K562 (cell line): ENCODE measurements around the gene EN1. TPM values are rescaled to one million over a fixed set of nuclear protein-coding genes. Genes with fewer than 3 reads are reported as not detected.

Source experiments
- ATAC-seq: fragments of 200-7000 bp; cut with Tn5 transposase; 3 replicates; pipeline ENCODE4 v1.9.1; 2020; ENCODE audit warnings: moderate library complexity
- BruUV-seq: library from RNA; stranded (reverse); fragments of 400-500 nt; replicated peaks from 2 replicates; lab custom pipeline; 2021; lab: Mats Ljungman, UMichigan
- CTCF ChIA-PET: fragments of 300-600 bp; formaldehyde crosslinking; extraction: SDS; loops from one replicate; lab custom pipeline; 2021; ENCODE audit warnings: low intra/inter-chr PET ratio; lab: Yijun Ruan, JAX
- POLR2A ChIA-PET: fragments of 300-600, 350-650 bp; sonication (Branson Sonifier 250); formaldehyde crosslinking; extraction: SDS; loops from one replicate; lab custom pipeline; 2021; ENCODE audit warnings: antibody characterized with exemption, inconsistent platforms; lab: Yijun Ruan, JAX
- DNase-seq, 4 experiments: peaks; one replicate each; pipeline versions ENCODE4 v3.0.0 to v3.0.0-alpha.2; 2011 to 2018; ENCODE audit warnings: low spot score in 3 of 4, mixed read lengths in 3 of 4; ENCODE audit errors: extremely low read depth in 1 of 4
- FAIRE-seq: peaks from 2 replicates; lab custom pipeline; 2011; peaks lifted over from hg19 to GRCh38; lab: Jason Lieb, UNC
- H2AFZ ChIP-seq: 2 replicates; pipeline ENCODE4 v1.6.0; 2011; ENCODE audit warnings: low read depth, low read length, control low read depth, inconsistent platforms
- H3K27ac ChIP-seq: fragments of 200-600 bp; 3 replicates; pipeline ENCODE4 v1.8.0; 2011; ENCODE audit warnings: low read depth, mild to moderate bottlenecking, control low read depth, inconsistent platforms, low read length, moderate library complexity, mixed read lengths; ENCODE audit errors: extremely low read depth
- H3K27me3 ChIP-seq, 2 experiments: fragments of 300-600 bp in 1 of 2; 2 replicates in 1 of 2; 3 replicates in 1 of 2; pipeline versions ENCODE4 v1.6.0 to v1.8.0; 2011; ENCODE audit warnings: inconsistent platforms in 2 of 2, low read length in 2 of 2, mild to moderate bottlenecking in 1 of 2, mixed read lengths in 1 of 2, moderate library complexity in 1 of 2; ENCODE audit not compliant: control insufficient read depth in 2 of 2, insufficient read depth in 2 of 2
- H3K36me3 ChIP-seq: fragments of 300-600 bp; 3 replicates; pipeline ENCODE4 v1.8.0; 2011; ENCODE audit warnings: mild to moderate bottlenecking, low read length, inconsistent platforms; ENCODE audit not compliant: control insufficient read depth, insufficient read depth
- H3K4me1 ChIP-seq, 2 experiments: fragments of 200-600 bp in 1 of 2; replicated peaks in 1 of 2; 2 replicates in 1 of 2; 3 replicates in 1 of 2; pipeline versions ENCODE4 v1.5.1 to v1.8.0; 2011; ENCODE audit warnings: inconsistent platforms in 2 of 2, low read length in 2 of 2, mild to moderate bottlenecking in 1 of 2, mixed read lengths in 1 of 2, moderate library complexity in 1 of 2; ENCODE audit not compliant: control insufficient read depth in 2 of 2, insufficient read depth in 2 of 2
- H3K4me2 ChIP-seq: 2 replicates; pipeline ENCODE4 v1.6.1; 2011; ENCODE audit warnings: low read length, control low read depth, inconsistent platforms, mixed read lengths; ENCODE audit not compliant: insufficient read depth
- H3K4me3 ChIP-seq: fragments of 200-600 bp; sonication (generic), shearing (Covaris generic); 2 replicates; pipeline ENCODE4 v1.5.1; 2016; ENCODE audit warnings: control low read depth, inconsistent platforms
- H3K79me2 ChIP-seq: fragments of 200-600 bp; 3 replicates; pipeline ENCODE4 v1.8.0; 2011; ENCODE audit warnings: low read length, inconsistent platforms; ENCODE audit not compliant: control insufficient read depth, insufficient read depth
- H3K9ac ChIP-seq, 2 experiments: 2 replicates each; pipeline versions ENCODE4 v1.6.0 to v1.6.1; 2011; ENCODE audit warnings: low read depth in 2 of 2, low read length in 2 of 2, control low read depth in 1 of 2, inconsistent platforms in 1 of 2, mild to moderate bottlenecking in 1 of 2, mixed read lengths in 1 of 2; ENCODE audit not compliant: insufficient read depth in 1 of 2
- H3K9me1 ChIP-seq: one replicate; pipeline ENCODE4 v1.6.0; 2011; ENCODE audit warnings: inconsistent platforms, mild to moderate bottlenecking, low read length, moderate library complexity; ENCODE audit not compliant: control insufficient read depth, insufficient read depth
- H3K9me3 ChIP-seq: replicated peaks from 2 replicates; pipeline ENCODE4 v1.5.1; 2011; ENCODE audit warnings: low read depth, low read length, inconsistent platforms; ENCODE audit not compliant: control insufficient read depth, insufficient read depth
- H4K20me1 ChIP-seq: replicated peaks from 2 replicates; pipeline ENCODE4 v1.6.1; 2011; ENCODE audit warnings: low read length, inconsistent platforms, mixed read lengths; ENCODE audit not compliant: control insufficient read depth, insufficient read depth
- ARID2 ChIP-seq: fragments of 450-650 bp; IDR thresholded peaks from 2 replicates; pipeline ENCODE4 v1.6.1; 2017; ENCODE audit warnings: antibody characterized with exemption, mild to moderate bottlenecking
- ARNT ChIP-seq, 2 experiments: fragments of 450-650 bp; IDR thresholded peaks; 2 replicates each; pipeline ENCODE4 v1.6.1; 2016; ENCODE audit warnings: mild to moderate bottlenecking in 1 of 2
- CBX8 ChIP-seq: fragments of 200-600 bp; sonication (generic); IDR thresholded peaks from 2 replicates; pipeline ENCODE4 v1.6.1; 2012; ENCODE audit warnings: borderline replicate concordance, mixed run types, low read depth, mild to moderate bottlenecking, moderate library complexity, mixed read lengths, low read length, control low read depth, inconsistent platforms; ENCODE audit not compliant: poor library complexity, severe bottlenecking; ENCODE audit errors: extremely low read depth
- CHD1 ChIP-seq: fragments of 200-600 bp; sonication (generic); IDR thresholded peaks from one replicate; pipeline ENCODE4 v1.6.1; 2012; ENCODE audit warnings: mild to moderate bottlenecking, moderate library complexity, low read length, inconsistent platforms
- GABPA ChIP-seq: fragments of 200-800 bp; sonication (Bioruptor generic); conservative IDR thresholded peaks from 2 replicates; pipeline ENCODE4 v1.6.1; 2016; ENCODE audit warnings: low read depth, missing genetic modification characterization, missing compliant biosample characterization
- HMG20A ChIP-seq: fragments of 450-650 bp; formaldehyde crosslinking; conservative IDR thresholded peaks from 2 replicates; pipeline ENCODE4 v1.4.0; 2020; ENCODE audit warnings: mild to moderate bottlenecking, mixed read lengths
- PHTF2 ChIP-seq: fragments of 250-450 bp; sonication (Bioruptor Pico); IDR thresholded peaks from 2 replicates; pipeline ENCODE4 v1.5.0; 2021; ENCODE audit warnings: mild to moderate bottlenecking
- ZKSCAN3 ChIP-seq: fragments of 250-450 bp; sonication (Bioruptor Pico); IDR thresholded peaks from 2 replicates; pipeline ENCODE4 v1.4.0; 2020
- ZNF124 ChIP-seq: sonication (generic); formaldehyde crosslinking; IDR thresholded peaks from 2 replicates; pipeline ENCODE4 v1.8.1; 2022; ENCODE audit warnings: missing genetic modification reagents
- ZNF165 ChIP-seq: fragments of 250-450 bp; sonication (Bioruptor Pico); IDR thresholded peaks from 2 replicates; pipeline ENCODE4 v1.4.0; 2020; ENCODE audit warnings: borderline replicate concordance
- ZNF311 ChIP-seq: fragments of 250-450 bp; sonication (Bioruptor Pico); IDR thresholded peaks from 2 replicates; pipeline ENCODE4 v1.4.0; 2020; ENCODE audit warnings: mild to moderate bottlenecking, moderate library complexity
- WGBS: fragments of 100-300 bp; shearing (Covaris generic); methylation state at CpG from one replicate; pipeline ENCODE4 v1.1.6; 2016; ENCODE audit warnings: low coverage, mixed read lengths; ENCODE audit not compliant: insufficient coverage; ENCODE audit errors: missing lambda C conversion rate; 5-methylcytosine and 5-hydroxymethylcytosine counted together
- in situ Hi-C: fragments of 300-500 bp; cut with MboI; formaldehyde crosslinking; loops from 4 replicates; pipeline ENCODE4 v1.15.0; 2018; ENCODE audit warnings: inconsistent platforms, mixed read lengths
- intact Hi-C: fragments of 100-400 bp; cut with micrococcal nuclease; formaldehyde crosslinking; loops from 2 replicates; pipeline ENCODE4 v1.14.2; 2022
- polyA plus RNA-seq, 8 experiments: library from polyadenylated mRNA; depleted of rRNA in 4 of 8; stranded (reverse) in 5 of 8; unstranded in 3 of 8; fragments of >200 nt; fragmentation: Nextera tagmentation in 2 of 8; fragmentation: Illumina TruSeq in 1 of 8; extraction: Ambion mirVana in 2 of 8; extraction: Trizol in 1 of 8; gene quantifications; 2 replicates each; pipeline versions ENCODE4 v1.2.1 to v1.2.3, GENCODE V29; 2011 to 2014; ENCODE audit warnings: inconsistent platforms in 1 of 8, missing spikeins in 1 of 8
- total RNA-seq, 7 experiments: library from RNA; depleted of rRNA in 6 of 7; stranded (reverse); fragments of >200 nt in 6 of 7; fragmentation: Illumina TruSeq in 2 of 7; extraction: Trizol in 2 of 7; gene quantifications; 2 replicates each; pipeline versions ENCODE4 v1.2.1 to v1.2.3, GENCODE V29; 2011 to 2021; ENCODE audit warnings: low replicate concordance in 1 of 7
- TF ChIP-seq, protein P1 (sequence below): fragments of 450-650 bp; IDR thresholded peaks from 2 replicates; pipeline ENCODE4 v1.6.1; 2016; ENCODE audit warnings: antibody characterized with exemption
- TF ChIP-seq, protein P2 (sequence below), 2 experiments: fragments of 450-650 bp in 1 of 2; sonication (generic) in 1 of 2; formaldehyde crosslinking in 1 of 2; IDR thresholded peaks in 1 of 2; conservative IDR thresholded peaks in 1 of 2; 2 replicates each; pipeline versions ENCODE4 v1.6.1 to v1.8.1; 2016 to 2023; ENCODE audit warnings: mild to moderate bottlenecking in 2 of 2, moderate library complexity in 2 of 2, inconsistent platforms in 1 of 2, missing genetic modification reagents in 1 of 2

Gene EN1
- total and polyA plus RNA-seq, 9 of the 15 experiments (the other 6 are each of a cell fraction or from before 2014, with no cell fraction given): 0.06 to 2.0 (median 0.51) TPM

DNA sequence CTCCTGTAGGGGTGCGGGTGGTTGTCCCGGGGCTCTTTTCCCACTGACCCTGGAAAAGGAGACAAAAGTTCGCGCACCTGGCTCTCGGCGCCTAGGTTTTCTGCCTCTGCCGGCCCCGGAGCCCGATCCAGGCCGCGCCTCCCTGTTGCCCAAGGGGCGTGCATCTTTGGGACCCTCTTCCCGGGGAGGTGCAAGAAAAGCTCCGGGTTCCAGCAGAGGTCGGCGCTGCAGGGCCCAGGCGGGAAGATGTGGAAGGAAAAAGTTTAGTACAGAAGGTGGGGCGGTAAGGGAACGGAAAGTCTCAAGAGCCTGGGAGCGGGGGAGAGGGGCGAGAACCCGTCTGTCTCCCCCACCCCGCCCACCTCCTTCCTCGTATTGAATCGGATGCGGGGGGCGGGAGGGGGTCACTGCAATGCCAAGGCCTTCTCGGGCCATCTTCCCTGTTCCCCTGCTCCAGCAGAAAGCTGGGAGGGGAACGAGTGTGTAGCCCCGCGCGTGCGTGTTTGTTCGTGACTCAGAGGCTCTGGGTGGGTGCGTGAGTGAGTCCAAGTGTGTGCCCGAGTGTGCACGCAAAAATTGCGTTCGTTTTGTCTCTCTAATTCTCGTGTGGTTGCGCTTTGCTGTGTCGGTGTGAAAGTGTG lies 6.3 kb upstream of the EN1 start:
- BruUV-seq: no TSS peak
- Histone ChIP-seq H3K9me1 (no peaks in the 10 kb centered on the region), H3K27ac (no peak overlapping the region), H3K4me1 (peaks cover 0 to 20% of the 10 kb centered on the region in 2 experiments; a peak in 2 of 5 replicates), H3K79me2 (no peaks in the 10 kb centered on the region), H3K36me3 (no peaks in the 10 kb centered on the region), H2AFZ (no peak overlapping the region), H4K20me1 (no peaks in the 10 kb centered on the region), H3K27me3 (peaks cover 0 to 14% of the 10 kb centered on the region in 2 experiments; a peak in 2 of 5 replicates), H3K9ac (no peak overlapping the region), H3K4me3 (no peak overlapping the region)
- 28% methylated on average over 20 of the region's 42 CpGs for WGBS
- ATAC-seq (no peak), FAIRE-seq (no peak), DNase-seq (no peak)
- ChIA-PET CTCF (no interaction called here), POLR2A (interaction anchor here (0.6 kb wide), 1 partner anchor 361 kb away, joined by 3 read pairs; no protein-coding TSS in a partner anchor)
- in situ Hi-C loops (no loop called here), intact Hi-C loops (no loop called here)
- TF ChIP-seq ZKSCAN3 (CRISPR knock-in tag) (no peak), ARNT (IDR thresholded peaks at IDR 0.05) (no peak), HMG20A (CRISPR knock-in tag) (no peak), ARID2 (no peak), ZNF165 (CRISPR knock-in tag) (no peak)
- TF ChIP-seq, all 486 proteins: peak for 0
- H3K4me2 ChIP-seq: no peak overlapping the region
- no peaks in the 10 kb centered on the region for H3K9me3 ChIP-seq

DNA sequence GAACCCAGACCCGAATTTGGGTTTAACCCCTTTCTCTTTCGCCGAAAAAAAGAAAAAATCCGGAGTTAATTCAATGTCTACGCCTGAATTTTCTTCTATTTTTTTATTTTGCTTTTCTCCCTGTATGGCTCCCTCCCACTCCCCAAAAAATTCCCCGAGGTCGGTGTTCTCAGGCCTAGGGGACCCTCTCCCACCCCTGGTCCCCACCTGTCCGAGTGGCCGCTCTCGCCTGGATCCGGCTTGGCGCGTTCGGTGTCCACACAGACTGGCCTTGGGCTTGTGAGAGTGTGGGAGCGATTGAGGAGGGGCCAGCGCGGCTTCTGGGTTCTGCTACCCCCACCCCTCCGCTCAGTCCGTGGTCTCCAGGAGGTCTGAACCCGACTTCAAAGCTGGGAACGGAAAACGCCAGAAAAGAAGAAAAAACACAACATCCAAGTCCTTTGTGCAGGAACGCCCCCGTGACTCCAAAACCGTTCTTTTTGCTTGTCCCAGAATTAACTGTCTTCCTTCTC lies 5.7 kb upstream of the EN1 start:
- in situ Hi-C loops (no loop called here), intact Hi-C loops (no loop called here)
- DNase-seq (no peak), FAIRE-seq (no peak), ATAC-seq (no peak)
- H3K4me3 ChIP-seq: no peak overlapping the region
- H3K36me3 ChIP-seq: no peaks in the 10 kb centered on the region
- WGBS: 50% methylated on average over 10 of the region's 25 CpGs
- H3K79me2 ChIP-seq: no peaks in the 10 kb centered on the region
- peaks cover 0 to 9% of the 10 kb centered on the region in 2 experiments; a peak in 2 of 5 replicates for H3K27me3 ChIP-seq
- ChIA-PET POLR2A (no interaction called here), CTCF (no interaction called here)
- H2AFZ ChIP-seq: no peak overlapping the region
- H3K27ac ChIP-seq: no peak overlapping the region
- H4K20me1 ChIP-seq: no peaks in the 10 kb centered on the region
- H3K4me2 ChIP-seq: no peak overlapping the region
- H3K9ac ChIP-seq: no peak overlapping the region
- H3K4me1 ChIP-seq: peaks cover 0 to 19% of the 10 kb centered on the region in 2 experiments; a peak in 2 of 5 replicates
- no peaks in the 10 kb centered on the region for H3K9me1 ChIP-seq
- BruUV-seq: no TSS peak
- no peaks in the 10 kb centered on the region for H3K9me3 ChIP-seq
- TF ChIP-seq CHD1 (no peak), CBX8 (no peak), ZNF124 (CRISPR knock-in tag) (no peak), PHTF2 (CRISPR knock-in tag) (no peak), ZNF311 (CRISPR knock-in tag) (no peak), GABPA (tag) (no peak)
- TF ChIP-seq, protein P1, sequence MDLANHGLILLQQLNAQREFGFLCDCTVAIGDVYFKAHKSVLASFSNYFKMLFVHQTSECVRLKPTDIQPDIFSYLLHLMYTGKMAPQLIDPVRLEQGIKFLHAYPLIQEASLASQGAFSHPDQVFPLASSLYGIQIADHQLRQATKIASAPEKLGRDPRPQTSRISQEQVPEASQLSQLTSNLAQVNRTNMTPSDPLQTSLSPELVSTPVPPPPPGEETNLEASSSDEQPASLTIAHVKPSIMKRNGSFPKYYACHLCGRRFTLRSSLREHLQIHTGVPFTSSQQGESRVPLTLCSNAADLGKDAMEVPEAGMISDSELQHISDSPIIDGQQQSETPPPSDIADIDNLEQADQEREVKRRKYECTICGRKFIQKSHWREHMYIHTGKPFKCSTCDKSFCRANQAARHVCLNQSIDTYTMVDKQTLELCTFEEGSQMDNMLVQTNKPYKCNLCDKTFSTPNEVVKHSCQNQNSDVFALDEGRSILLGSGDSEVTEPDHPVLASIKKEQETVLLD: no peak
- TF ChIP-seq, protein P2, sequence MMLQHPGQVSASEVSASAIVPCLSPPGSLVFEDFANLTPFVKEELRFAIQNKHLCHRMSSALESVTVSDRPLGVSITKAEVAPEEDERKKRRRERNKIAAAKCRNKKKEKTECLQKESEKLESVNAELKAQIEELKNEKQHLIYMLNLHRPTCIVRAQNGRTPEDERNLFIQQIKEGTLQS (IDR thresholded peaks at IDR 0.05): no peak
- TF ChIP-seq, protein P2 (CRISPR knock-in tag; conservative IDR thresholded peaks at IDR 0.05): no peak
